ENCODE data around the gene CFAP90.

Gene CFAP90

GRCh38 chr5:7873216-7873615 is 22.3 kb upstream of the CFAP90 start:
- H3K9me3 Mint-ChIP-seq: no peaks in the 10 kb centered on the region
- H3K27me3 Mint-ChIP-seq: no peaks in the 10 kb centered on the region
- no peak for ATAC-seq
- H3K4me3 Mint-ChIP-seq: peak overlapping the region; percentile 29
- peaks cover 41% of the 10 kb centered on the region for H3K36me3 Mint-ChIP-seq
- peaks cover 61% of the 10 kb centered on the region for H3K4me1 Mint-ChIP-seq
- H3K27ac Mint-ChIP-seq: peak overlapping the region; percentile 72

- peaks cover 59% of the 10 kb centered on the region for H3K4me1 Mint-ChIP-seq
- H3K36me3 Mint-ChIP-seq: peaks cover 35% of the 10 kb centered on the region
- no peak for ATAC-seq
- no peaks in the 10 kb centered on the region for H3K27me3 Mint-ChIP-seq
- peak overlapping the region; percentile 72 for H3K27ac Mint-ChIP-seq
- peak overlapping the region; percentile 2 for H3K4me3 Mint-ChIP-seq
- H3K9me3 Mint-ChIP-seq: no peaks in the 10 kb centered on the region
Measured at GRCh38 chr5:7872517-7873130, 21.7 kb upstream of the CFAP90 start.

GRCh38 chr5:7871653-7872052 is 20.7 kb upstream of the CFAP90 start:
- no peak overlapping the region for H3K4me3 Mint-ChIP-seq
- no peak overlapping the region for H3K27ac Mint-ChIP-seq
- H3K27me3 Mint-ChIP-seq: no peaks in the 10 kb centered on the region
- peaks cover 57% of the 10 kb centered on the region for H3K4me1 Mint-ChIP-seq
- no peaks in the 10 kb centered on the region for H3K9me3 Mint-ChIP-seq
- no peak for ATAC-seq
- H3K36me3 Mint-ChIP-seq: peaks cover 26% of the 10 kb centered on the region

GRCh38 chr5:7869474-7870136 is 18.7 kb upstream of the CFAP90 start:
- Mint-ChIP-seq H3K27me3 (no peaks in the 10 kb centered on the region), H3K9me3 (no peaks in the 10 kb centered on the region), H3K4me3 (peak overlapping the region; percentile 92), H3K27ac (peak overlapping the region; percentile 72), H3K36me3 (peaks cover 20% of the 10 kb centered on the region), H3K4me1 (peaks cover 58% of the 10 kb centered on the region)
- peak; percentile 61 for ATAC-seq

- H3K4me1 Mint-ChIP-seq: peaks cover 56% of the 10 kb centered on the region
- peak within 1 kb of the TSS; percentile 72 for H3K27ac Mint-ChIP-seq
- ATAC-seq: peak; percentile 100
- H3K27me3 Mint-ChIP-seq: no peaks in the 10 kb centered on the region
- H3K36me3 Mint-ChIP-seq: peaks cover 18% of the 10 kb centered on the region
- peak within 1 kb of the TSS; percentile 92 for H3K4me3 Mint-ChIP-seq
- H3K9me3 Mint-ChIP-seq: no peaks in the 10 kb centered on the region
Measured at GRCh38 chr5:7868773-7869473, 18.0 kb upstream of the CFAP90 start, which contains the start of the genes FASTKD3 and MTRR. TSS of gene FASTKD3 (minus strand) at chr5:7869031. CDS start at chr5:7868083, 948 bp downstream. TSS of gene MTRR (plus strand) at chr5:7869148. CDS start at chr5:7870795, 1,647 bp downstream.

- no peaks in the 10 kb centered on the region for H3K27me3 Mint-ChIP-seq
- peaks cover 50% of the 10 kb centered on the region for H3K4me1 Mint-ChIP-seq
- no peaks in the 10 kb centered on the region for H3K9me3 Mint-ChIP-seq
- H3K27ac Mint-ChIP-seq: peak overlapping the region; percentile 72
- H3K36me3 Mint-ChIP-seq: peaks cover 13% of the 10 kb centered on the region
- no peak for ATAC-seq
- H3K4me3 Mint-ChIP-seq: peak overlapping the region; percentile 92
Measured at GRCh38 chr5:7868427-7868772, 17.5 kb upstream of the CFAP90 start.

GRCh38 chr5:7867260-7867659 is 16.3 kb upstream of the CFAP90 start:
- Mint-ChIP-seq H3K36me3 (peaks cover 14% of the 10 kb centered on the region), H3K4me1 (peaks cover 39% of the 10 kb centered on the region), H3K27ac (no peak overlapping the region)

GRCh38 chr5:7866196-7866595 is 15.3 kb upstream of the CFAP90 start:
- Mint-ChIP-seq H3K4me3 (no peak overlapping the region), H3K27me3 (no peaks in the 10 kb centered on the region), H3K4me1 (peaks cover 31% of the 10 kb centered on the region), H3K27ac (no peak overlapping the region), H3K36me3 (peaks cover 22% of the 10 kb centered on the region), H3K9me3 (no peaks in the 10 kb centered on the region)
- ATAC-seq: no peak

More at GRCh38 chr5:7867260-7867659, 16.3 kb upstream of the CFAP90 start:
- Mint-ChIP-seq H3K9me3 (no peaks in the 10 kb centered on the region), H3K4me3 (no peak overlapping the region), H3K27me3 (no peaks in the 10 kb centered on the region)
- no peak for ATAC-seq

- Mint-ChIP-seq H3K27me3 (no peaks in the 10 kb centered on the region), H3K27ac (no peak overlapping the region), H3K36me3 (peaks cover 39% of the 10 kb centered on the region), H3K4me1 (peaks cover under 1% of the 10 kb centered on the region), H3K9me3 (peaks cover 3% of the 10 kb centered on the region), H3K4me3 (no peak overlapping the region)
- ATAC-seq: no peak
Measured at GRCh38 chr5:7857926-7858632, 7.1 kb upstream of the CFAP90 start.

- Mint-ChIP-seq H3K4me3 (no peak overlapping the region), H3K9me3 (peaks cover 3% of the 10 kb centered on the region), H3K27ac (no peak overlapping the region), H3K4me1 (peaks cover 7% of the 10 kb centered on the region), H3K36me3 (peaks cover 33% of the 10 kb centered on the region), H3K27me3 (peaks cover 3% of the 10 kb centered on the region)
- ATAC-seq: no peak
Measured at GRCh38 chr5:7857361-7857760, 6.4 kb upstream of the CFAP90 start.

- Mint-ChIP-seq H3K4me3 (no peak overlapping the region), H3K27me3 (peaks cover 8% of the 10 kb centered on the region), H3K4me1 (peaks cover 12% of the 10 kb centered on the region), H3K27ac (no peak overlapping the region), H3K9me3 (peaks cover 3% of the 10 kb centered on the region), H3K36me3 (peaks cover 31% of the 10 kb centered on the region)
- no peak for ATAC-seq
Measured at GRCh38 chr5:7856855-7857254, 5.9 kb upstream of the CFAP90 start.

GRCh38 chr5:7855611-7856010 is 4.7 kb upstream of the CFAP90 start:
- H3K4me3 Mint-ChIP-seq: no peak overlapping the region
- H3K36me3 Mint-ChIP-seq: peaks cover 25% of the 10 kb centered on the region
- H3K27me3 Mint-ChIP-seq: peaks cover 19% of the 10 kb centered on the region
- no peak for ATAC-seq
- H3K27ac Mint-ChIP-seq: no peak overlapping the region
- peaks cover 3% of the 10 kb centered on the region for H3K9me3 Mint-ChIP-seq
- H3K4me1 Mint-ChIP-seq: peaks cover 20% of the 10 kb centered on the region

- peaks cover 35% of the 10 kb centered on the region for H3K27me3 Mint-ChIP-seq
- ATAC-seq: no peak
- peaks cover 27% of the 10 kb centered on the region for H3K4me1 Mint-ChIP-seq
- H3K27ac Mint-ChIP-seq: no peak overlapping the region
- peaks cover 7% of the 10 kb centered on the region for H3K36me3 Mint-ChIP-seq
- H3K4me3 Mint-ChIP-seq: no peak overlapping the region
- H3K9me3 Mint-ChIP-seq: peaks cover 3% of the 10 kb centered on the region
Measured at GRCh38 chr5:7852988-7853387, 2.1 kb upstream of the CFAP90 start.

- H3K27me3 Mint-ChIP-seq: peaks cover 35% of the 10 kb centered on the region
- no peak overlapping the region for H3K4me3 Mint-ChIP-seq
- peaks cover 3% of the 10 kb centered on the region for H3K9me3 Mint-ChIP-seq
- ATAC-seq: no peak
- peaks cover 3% of the 10 kb centered on the region for H3K36me3 Mint-ChIP-seq
- no peak overlapping the region for H3K27ac Mint-ChIP-seq
- H3K4me1 Mint-ChIP-seq: peaks cover 27% of the 10 kb centered on the region
Measured at GRCh38 chr5:7852542-7852941, 1.6 kb upstream of the CFAP90 start.

GRCh38 chr5:7851617-7852289 is 820 bp upstream of the CFAP90 start:
- Mint-ChIP-seq H3K27ac (no peak overlapping the region), H3K4me1 (peaks cover 27% of the 10 kb centered on the region), H3K36me3 (no peaks in the 10 kb centered on the region), H3K27me3 (peaks cover 35% of the 10 kb centered on the region), H3K9me3 (peaks cover 3% of the 10 kb centered on the region), H3K4me3 (no peak overlapping the region)
- ATAC-seq: no peak

All from stimulated activated memory B cell treated with anti-CD40 and anti-IgM and Interleukin-4, amounts not matched to agents 10 μg/mL and 1 μg/mL and 100 μg/mL, for 72 hours (primary cell).